Smooth muscle cell (in vitro differentiated cells): ENCODE results near the gene IPO8. TPM values are rescaled to one million over a fixed set of nuclear protein-coding genes. Genes with fewer than 3 reads are reported as not detected.

Experiments
- DNase-seq: peaks from one replicate; lab custom pipeline; 2025; ENCODE audit not compliant: unreplicated experiment; lab: John Stamatoyannopoulos, UW
- H2AFZ ChIP-seq: fragments of 200-600 bp; sonication (generic); 2 replicates; pipeline ENCODE4 v1.6.0; 2016; ENCODE audit warnings: antibody characterized with exemption, low read depth, mild to moderate bottlenecking
- H3F3A ChIP-seq: fragments of 200-600 bp; sonication (generic); 2 replicates; pipeline ENCODE4 v1.6.0; 2017; ENCODE audit warnings: antibody characterized with exemption, low read depth
- H3K27ac ChIP-seq: fragments of 200-600 bp; sonication (generic); 2 replicates; pipeline ENCODE4 v1.5.1; 2016; ENCODE audit warnings: low read depth, mild to moderate bottlenecking
- H3K27me3 ChIP-seq: fragments of 200-600 bp; sonication (generic); 2 replicates; pipeline ENCODE4 v1.6.1; 2016; ENCODE audit warnings: low read depth, mild to moderate bottlenecking
- H3K36me3 ChIP-seq: fragments of 200-600 bp; sonication (generic); 2 replicates; pipeline ENCODE4 v1.5.1; 2016; ENCODE audit warnings: low read depth
- H3K4me1 ChIP-seq: fragments of 200-600 bp; sonication (generic); 2 replicates; pipeline ENCODE4 v1.5.1; 2016; ENCODE audit warnings: low read depth
- H3K4me2 ChIP-seq: fragments of 200-600 bp; sonication (generic); 2 replicates; pipeline ENCODE4 v1.6.0; 2016; ENCODE audit warnings: mild to moderate bottlenecking
- H3K4me3 ChIP-seq: fragments of 200-600 bp; sonication (generic); 2 replicates; pipeline ENCODE4 v1.5.1; 2016; ENCODE audit warnings: mild to moderate bottlenecking
- H3K79me2 ChIP-seq: fragments of 200-600 bp; sonication (generic); 2 replicates; pipeline ENCODE4 v1.6.0; 2016; ENCODE audit warnings: low read depth, mild to moderate bottlenecking
- H3K9ac ChIP-seq: fragments of 200-600 bp; sonication (generic); 2 replicates; pipeline ENCODE4 v1.6.0; 2016; ENCODE audit warnings: low read depth
- H3K9me3 ChIP-seq: fragments of 200-600 bp; sonication (generic); replicated peaks from 2 replicates; pipeline ENCODE4 v1.5.1; 2016; ENCODE audit warnings: low read depth
- H4K20me1 ChIP-seq: fragments of 200-600 bp; sonication (generic); 2 replicates; pipeline ENCODE4 v1.6.0; 2016; ENCODE audit warnings: low read depth
- CTCF ChIP-seq: fragments of 200-600 bp; sonication (generic); IDR thresholded peaks from 2 replicates; pipeline ENCODE4 v1.5.1; 2017; ENCODE audit warnings: borderline replicate concordance, mild to moderate bottlenecking, antibody characterized with exemption; ENCODE audit not compliant: insufficient read depth, poor library complexity, severe bottlenecking
- WGBS: methylation state at CpG from one replicate; pipeline ENCODE4 v1.1.7; 2016; ENCODE audit warnings: low lambda C conversion rate; 5-methylcytosine and 5-hydroxymethylcytosine counted together
- polyA plus RNA-seq: library from polyadenylated mRNA; unstranded; fragments of >200 nt; fragmentation: Nextera tagmentation; extraction: Ambion mirVana; gene quantifications from 2 replicates; pipeline ENCODE4 v1.2.1, GENCODE V29; 2016
- total RNA-seq: library from RNA; depleted of rRNA; stranded (reverse); fragments of >200 nt; gene quantifications from 2 replicates; pipeline ENCODE4 v1.2.3, GENCODE V29; 2014

Gene IPO8
- total and polyA plus RNA-seq, 2 experiments from 2014 or later: 5.0 to 24.0 TPM

- Histone ChIP-seq H3K4me3 (no peak overlapping the region), H3K9me3 (no peaks in the 10 kb centered on the region), H3K27me3 (no peaks in the 10 kb centered on the region), H4K20me1 (no peaks in the 10 kb centered on the region), H3K27ac (no peak overlapping the region), H3K9ac (no peak overlapping the region), H3K4me2 (no peak overlapping the region), H3F3A (no peaks in the 10 kb centered on the region), H3K79me2 (no peaks in the 10 kb centered on the region), H2AFZ (no peak overlapping the region), H3K36me3 (peaks cover 7% of the 10 kb centered on the region), H3K4me1 (no peaks in the 10 kb centered on the region)
- DNase-seq: no peak
- TF ChIP-seq CTCF: no peak
- WGBS: 93% methylated on average over 6 of the region's 6 CpGs
These were observed 63.9 kb downstream of the IPO8 start for GRCh38 chr12:30631740-30632139.

DNA sequence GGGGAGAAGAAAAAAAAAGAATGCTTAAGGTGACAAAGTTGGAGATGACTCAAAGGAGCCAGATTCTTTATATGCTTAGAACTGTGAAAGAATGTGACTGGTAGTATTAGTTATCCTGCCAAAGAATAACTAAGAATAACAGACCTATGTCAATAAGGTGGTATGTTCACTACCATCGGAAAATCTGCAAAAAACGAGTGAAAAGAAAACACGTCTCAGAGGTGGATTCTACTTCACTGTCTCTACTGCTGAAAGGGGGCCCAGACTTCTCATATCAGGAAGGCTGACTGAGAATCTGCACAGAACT, 64.7 kb downstream of the IPO8 start:
- Histone ChIP-seq H3F3A (no peaks in the 10 kb centered on the region), H3K9ac (no peak overlapping the region), H3K27ac (no peak overlapping the region), H3K4me2 (no peak overlapping the region), H3K9me3 (no peaks in the 10 kb centered on the region), H3K36me3 (peaks cover 7% of the 10 kb centered on the region), H4K20me1 (no peaks in the 10 kb centered on the region), H2AFZ (no peak overlapping the region), H3K4me1 (no peaks in the 10 kb centered on the region), H3K79me2 (no peaks in the 10 kb centered on the region), H3K27me3 (no peaks in the 10 kb centered on the region), H3K4me3 (no peak overlapping the region)
- 94% methylated on average over 3 of the region's 3 CpGs for WGBS
- DNase-seq: no peak
- TF ChIP-seq CTCF: no peak

DNA sequence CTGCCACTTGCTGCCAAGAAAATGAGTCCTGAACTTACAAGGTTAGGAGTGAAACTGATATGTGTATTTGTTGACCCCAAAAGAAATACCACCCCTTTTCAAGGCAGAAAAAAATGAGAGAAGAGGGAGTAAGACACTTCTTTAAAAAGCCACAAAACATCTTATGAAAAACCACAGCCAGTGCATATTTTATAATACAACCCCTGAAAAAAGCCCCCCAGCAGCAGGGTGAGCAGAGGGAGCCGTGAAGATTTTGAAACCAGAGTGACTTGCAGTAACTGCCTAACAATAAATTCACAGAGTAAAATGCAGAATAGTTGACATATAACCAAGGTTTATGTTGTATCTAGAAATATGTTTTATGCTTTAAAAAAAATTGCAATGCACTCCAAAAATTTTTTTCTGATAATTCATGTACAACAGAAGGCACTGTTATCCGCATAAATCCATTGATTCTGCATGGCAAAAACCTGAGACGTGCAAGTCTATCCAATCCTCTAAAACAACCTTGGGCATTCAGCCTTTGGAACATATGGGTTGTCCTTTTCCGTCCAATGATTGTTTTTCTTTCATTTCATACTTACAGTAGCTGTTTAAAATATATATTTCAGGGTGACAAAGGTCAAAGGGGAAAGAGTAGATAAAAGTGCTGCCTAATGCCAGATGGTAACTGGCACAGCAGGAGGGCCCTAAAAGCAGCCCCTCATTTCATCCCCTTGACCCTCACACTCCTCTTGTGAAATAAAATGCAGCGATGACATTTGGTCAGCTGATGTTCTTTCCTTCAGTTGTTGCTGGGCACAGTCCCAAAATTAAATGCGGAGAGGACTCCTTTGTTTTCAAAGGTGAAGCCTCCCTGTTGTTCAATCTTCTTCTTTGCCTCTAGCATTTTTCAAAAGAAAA, 65.3 kb downstream of the IPO8 start:
- Histone ChIP-seq H3K9me3 (no peaks in the 10 kb centered on the region), H3K4me2 (no peak overlapping the region), H2AFZ (no peak overlapping the region), H3F3A (no peaks in the 10 kb centered on the region), H4K20me1 (no peaks in the 10 kb centered on the region), H3K4me3 (no peak overlapping the region), H3K36me3 (peaks cover 7% of the 10 kb centered on the region), H3K27me3 (no peaks in the 10 kb centered on the region), H3K79me2 (no peaks in the 10 kb centered on the region), H3K27ac (no peak overlapping the region), H3K9ac (no peak overlapping the region), H3K4me1 (no peaks in the 10 kb centered on the region)
- over 99% methylated on average over 6 of the region's 6 CpGs for WGBS
- DNase-seq: no peak
- TF ChIP-seq CTCF: no peak

DNA sequence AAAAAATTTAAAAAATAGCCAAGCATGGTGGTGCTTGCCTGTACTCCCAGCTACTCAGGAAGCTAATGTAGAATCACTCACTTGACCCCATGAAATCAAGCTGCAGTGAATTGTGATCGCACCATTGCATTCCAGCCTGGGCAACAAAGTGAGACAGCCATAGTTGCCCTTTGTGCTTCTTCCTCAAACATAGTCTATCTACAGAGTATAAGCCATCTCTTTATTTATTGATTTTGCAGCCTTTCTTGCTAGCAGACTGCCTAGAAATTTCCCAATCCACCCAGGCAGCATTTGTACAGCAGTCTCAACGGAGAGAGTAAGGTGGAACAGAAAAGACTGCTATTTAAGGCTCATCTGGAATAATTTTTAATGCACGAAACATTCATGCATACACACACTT, 68.8 kb downstream of the IPO8 start:
- 98% methylated on average over 3 of the region's 3 CpGs for WGBS
- Histone ChIP-seq H2AFZ (no peak overlapping the region), H3K4me3 (no peak overlapping the region), H3K27ac (no peak overlapping the region), H3K9ac (no peak overlapping the region), H3K36me3 (no peaks in the 10 kb centered on the region), H3K79me2 (no peaks in the 10 kb centered on the region), H3F3A (no peaks in the 10 kb centered on the region), H3K4me1 (no peaks in the 10 kb centered on the region), H3K27me3 (no peaks in the 10 kb centered on the region), H4K20me1 (no peaks in the 10 kb centered on the region), H3K4me2 (no peak overlapping the region), H3K9me3 (no peaks in the 10 kb centered on the region)
- no peak for TF ChIP-seq CTCF
- DNase-seq: no peak
